Mesodermal cell (in vitro differentiated cells): ENCODE data around the gene UGGT2.
A peak's percentile ranks its signal among the peaks of the same experiment; 100 is the strongest.
"Not testable (repeated sequence)": the region's sequence is repeated elsewhere in the genome, so short reads cannot be mapped to it uniquely, and the experiment has no call there.

ENCODE experiments used
- H3K27ac ChIP-seq: 2 replicates; pipeline ENCODE4 v1.7.0; 2013; ENCODE audit warnings: mild to moderate bottlenecking, low read depth, low read length, moderate library complexity; ENCODE audit not compliant: severe bottlenecking
- H3K36me3 ChIP-seq: 2 replicates; pipeline ENCODE4 v1.7.1; 2013; ENCODE audit warnings: mild to moderate bottlenecking, low read length, moderate library complexity; ENCODE audit not compliant: control insufficient read depth, insufficient read depth
- H3K4me1 ChIP-seq: one replicate; pipeline ENCODE4 v1.7.1; 2013; ENCODE audit warnings: mild to moderate bottlenecking, low read length; ENCODE audit not compliant: insufficient read depth, control insufficient read depth, poor library complexity, severe bottlenecking
- H3K4me3 ChIP-seq: 2 replicates; pipeline ENCODE4 v1.7.0; 2013; ENCODE audit warnings: low read length, control low read depth, mild to moderate bottlenecking; ENCODE audit not compliant: insufficient read depth, poor library complexity, severe bottlenecking; ENCODE audit errors: extremely low read depth
- H3K9me3 ChIP-seq: 2 replicates; pipeline ENCODE4 v1.7.1; 2013; ENCODE audit warnings: mild to moderate bottlenecking, low read length, moderate library complexity; ENCODE audit not compliant: control insufficient read depth
- WGBS, 2 experiments: methylation state at CpG; one replicate each; pipeline ENCODE4 v1.1.5; 2013; ENCODE audit warnings: missing lambda C conversion rate in 2 of 2; ENCODE audit not compliant: insufficient coverage in 2 of 2; 5-methylcytosine and 5-hydroxymethylcytosine counted together

The UGGT2 gene

GRCh38 chr13:96081888-96082287 is 28.7 kb upstream of the UGGT2 start:
- H3K9me3 ChIP-seq, result no peaks in the 10 kb centered on the region
- no peak overlapping the region for H3K27ac ChIP-seq
- no CpG with 5 or more reads among the region's 2 CpGs for WGBS, 2 experiments
- no peak overlapping the region for H3K4me3 ChIP-seq
- H3K4me1 ChIP-seq, result no peaks in the 10 kb centered on the region
- no peaks in the 10 kb centered on the region for H3K36me3 ChIP-seq

GRCh38 chr13:96080676-96081075 is 27.5 kb upstream of the UGGT2 start:
- Histone ChIP-seq H3K4me1 (no peaks in the 10 kb centered on the region), H3K4me3 (no peak overlapping the region), H3K9me3 (no peaks in the 10 kb centered on the region), H3K27ac (no peak overlapping the region), H3K36me3 (no peaks in the 10 kb centered on the region)
- WGBS, 2 experiments, result 89 to 100% methylated on average over 3 to 4 of the region's 5 CpGs

- 78 to 100% methylated on average over 1 to 2 of the region's 3 CpGs for WGBS, 2 experiments
- Histone ChIP-seq H3K27ac (no peak overlapping the region), H3K9me3 (no peaks in the 10 kb centered on the region), H3K4me1 (no peaks in the 10 kb centered on the region), H3K36me3 (no peaks in the 10 kb centered on the region), H3K4me3 (no peak overlapping the region)
Measured at GRCh38 chr13:96075953-96076543, 22.8 kb upstream of the UGGT2 start.

GRCh38 chr13:96072392-96072791 is 19.2 kb upstream of the UGGT2 start:
- Histone ChIP-seq H3K36me3 (no peaks in the 10 kb centered on the region), H3K9me3 (no peaks in the 10 kb centered on the region), H3K4me3 (no peak overlapping the region), H3K27ac (no peak overlapping the region), H3K4me1 (no peaks in the 10 kb centered on the region)
- WGBS, 2 experiments, result 97 to 100% methylated on average over 2 of the region's 3 CpGs

GRCh38 chr13:96071504-96071903 is 18.3 kb upstream of the UGGT2 start:
- 86% methylated on average over 4 of the region's 6 CpGs; no CpG with 5 or more reads in 1 of the 2 experiments for WGBS, 2 experiments
- no peak overlapping the region for H3K27ac ChIP-seq

GRCh38 chr13:96068729-96069128 is 15.5 kb upstream of the UGGT2 start:
- Histone ChIP-seq H3K4me1 (no peaks in the 10 kb centered on the region), H3K4me3 (no peak overlapping the region), H3K36me3 (no peaks in the 10 kb centered on the region), H3K27ac (no peak overlapping the region), H3K9me3 (no peaks in the 10 kb centered on the region)
- WGBS, 2 experiments, result 100% methylated on average over 2 of the region's 2 CpGs

More at GRCh38 chr13:96071504-96071903, 18.3 kb upstream of the UGGT2 start:
- Histone ChIP-seq H3K9me3 (no peaks in the 10 kb centered on the region), H3K4me3 (no peak overlapping the region), H3K4me1 (no peaks in the 10 kb centered on the region), H3K36me3 (no peaks in the 10 kb centered on the region)

- H3K4me3 ChIP-seq, result no peak overlapping the region
- 81 to 100% methylated on average over 2 of the region's 2 CpGs for WGBS, 2 experiments
- H3K9me3 ChIP-seq, result no peaks in the 10 kb centered on the region
- no peak overlapping the region for H3K27ac ChIP-seq
- H3K4me1 ChIP-seq, result no peaks in the 10 kb centered on the region
- H3K36me3 ChIP-seq, result no peaks in the 10 kb centered on the region
Measured at GRCh38 chr13:96065849-96066248, 12.6 kb upstream of the UGGT2 start.

- WGBS, 2 experiments, result 0 to 7% methylated on average over 6 to 7 of the region's 12 CpGs
- Histone ChIP-seq H3K36me3 (peaks cover 4% of the 10 kb centered on the region), H3K9me3 (no peaks in the 10 kb centered on the region), H3K4me3 (peak overlapping the region; percentile 79), H3K4me1 (no peaks in the 10 kb centered on the region), H3K27ac (peak overlapping the region; percentile 68)
Measured at GRCh38 chr13:96052656-96053002, 572 bp downstream of the UGGT2 start.

GRCh38 chr13:96051946-96052345 is 1.3 kb downstream of the UGGT2 start:
- H3K36me3 ChIP-seq, H3K9me3 ChIP-seq, H3K27ac ChIP-seq, H3K4me3 ChIP-seq, H3K4me1 ChIP-seq: not testable (repeated sequence)
- 90 to 100% methylated on average over 2 of the region's 3 CpGs for WGBS, 2 experiments

- not testable (repeated sequence) for H3K27ac ChIP-seq, H3K4me3 ChIP-seq, H3K4me1 ChIP-seq, H3K9me3 ChIP-seq, H3K36me3 ChIP-seq
- WGBS, 2 experiments, result no CpG with 5 or more reads among the region's 5 CpGs
Measured at GRCh38 chr13:96051491-96051890, 1.7 kb downstream of the UGGT2 start.

GRCh38 chr13:96050955-96051354 is 2.2 kb downstream of the UGGT2 start:
- H3K27ac ChIP-seq, H3K36me3 ChIP-seq, H3K9me3 ChIP-seq, H3K4me3 ChIP-seq, H3K4me1 ChIP-seq: not testable (repeated sequence)
- WGBS, 2 experiments, result 100% methylated on average over 1 of the region's 4 CpGs; no CpG with 5 or more reads in 1 of the 2 experiments
